Endodermal cell (in vitro differentiated cells): ENCODE results near the gene ADH1B. TPM values are rescaled to one million over a fixed set of nuclear protein-coding genes. Genes with fewer than 3 reads are reported as not detected.

Experiments
- DNase-seq: peaks from one replicate; pipeline ENCODE4 v3.0.0-alpha.2; 2017
- H3K27ac ChIP-seq: 2 replicates; pipeline ENCODE4 v1.5.1; 2013; ENCODE audit warnings: mild to moderate bottlenecking, low read depth, low read length, moderate library complexity
- H3K27me3 ChIP-seq: 2 replicates; pipeline ENCODE4 v1.6.1; 2013; ENCODE audit warnings: mild to moderate bottlenecking, low read length, moderate library complexity; ENCODE audit not compliant: insufficient read depth, control insufficient read depth, poor library complexity, severe bottlenecking
- H3K36me3 ChIP-seq: 2 replicates; pipeline ENCODE4 v1.7.0; 2013; ENCODE audit warnings: mild to moderate bottlenecking, low read length, moderate library complexity; ENCODE audit not compliant: control insufficient read depth, insufficient read depth
- H3K4me1 ChIP-seq: one replicate; pipeline ENCODE4 v1.7.0; 2013; ENCODE audit warnings: low read length; ENCODE audit not compliant: control insufficient read depth, insufficient read depth
- H3K4me3 ChIP-seq: 2 replicates; pipeline ENCODE4 v1.5.1; 2013; ENCODE audit warnings: mild to moderate bottlenecking, low read length, moderate library complexity
- H3K9ac ChIP-seq: 2 replicates; pipeline ENCODE4 v1.6.1; 2013; ENCODE audit warnings: mild to moderate bottlenecking, low read length, moderate library complexity; ENCODE audit not compliant: poor library complexity, severe bottlenecking; ENCODE audit errors: extremely low read depth
- H3K9me3 ChIP-seq: 2 replicates; pipeline ENCODE4 v1.6.1; 2013; ENCODE audit warnings: mild to moderate bottlenecking, low read length, moderate library complexity; ENCODE audit not compliant: control insufficient read depth
- H3K27ac Mint-ChIP-seq: 2 replicates; pipeline ENCODE4 v1.8.0; 2020; ENCODE audit warnings: mixed read lengths
- H3K27me3 Mint-ChIP-seq: 2 replicates; pipeline ENCODE4 v1.8.0; 2021; ENCODE audit warnings: mild to moderate bottlenecking, mixed read lengths; ENCODE audit not compliant: insufficient read depth
- H3K36me3 Mint-ChIP-seq: 2 replicates; pipeline ENCODE4 v1.8.0; 2020; ENCODE audit warnings: low read depth, mixed read lengths
- H3K4me1 Mint-ChIP-seq: 2 replicates; pipeline ENCODE4 v1.8.0; 2020; ENCODE audit warnings: mixed read lengths
- H3K4me3 Mint-ChIP-seq: 2 replicates; pipeline ENCODE4 v1.8.0; 2020; ENCODE audit warnings: mild to moderate bottlenecking, moderate library complexity, mixed read lengths
- H3K9me3 Mint-ChIP-seq: 2 replicates; pipeline ENCODE4 v1.8.0; 2020; ENCODE audit warnings: mild to moderate bottlenecking, mixed read lengths
- WGBS, 2 experiments: methylation state at CpG; one replicate each; pipeline versions ENCODE4 v1.1.5 to v1.1.7; 2013; ENCODE audit warnings: missing lambda C conversion rate in 2 of 2, mixed read lengths in 1 of 2; ENCODE audit not compliant: insufficient coverage in 1 of 2, insufficient read length in 1 of 2; 5-methylcytosine and 5-hydroxymethylcytosine counted together
- total RNA-seq, 2 donors: library from RNA; stranded (reverse); fragmentation: NEBNext Ultra II Directional in 1 of 2; extraction: Animal tissue kit (Norgen Biotek cat#: 25700) in 1 of 2; gene quantifications; 2 replicates in 1 of 2; 3 replicates in 1 of 2; pipeline ENCODE4 v1.2.1, GENCODE V29; 2021
- TF ChIP-seq, protein P1 (sequence below): fragments of 200-600 bp; sonication (generic); conservative IDR thresholded peaks from 2 replicates; pipeline ENCODE4 v1.5.0; 2021; ENCODE audit warnings: antibody characterized with exemption, mild to moderate bottlenecking

The ADH1B gene
- total RNA-seq, 2 donors from 2014 or later: not detected

GRCh38 chr4:99317354-99317753 lies 3.8 kb downstream of the ADH1B start:
- H3K36me3 ChIP-seq: no peaks in the 10 kb centered on the region
- Mint-ChIP-seq H3K36me3 (no peaks in the 10 kb centered on the region), H3K27me3 (peaks cover 9% of the 10 kb centered on the region), H3K4me1 (no peaks in the 10 kb centered on the region), H3K27ac (no peak overlapping the region), H3K9me3 (no peaks in the 10 kb centered on the region), H3K4me3 (no peak overlapping the region)
- no peaks in the 10 kb centered on the region for H3K9me3 ChIP-seq
- H3K4me1 ChIP-seq: no peaks in the 10 kb centered on the region
- WGBS, 2 experiments: 93 to 100% methylated on average over 1 to 3 of the region's 3 CpGs
- no peak overlapping the region for H3K9ac ChIP-seq
- H3K27ac ChIP-seq: no peak overlapping the region
- H3K27me3 ChIP-seq: peaks cover 12% of the 10 kb centered on the region
- TF ChIP-seq, protein P1, sequence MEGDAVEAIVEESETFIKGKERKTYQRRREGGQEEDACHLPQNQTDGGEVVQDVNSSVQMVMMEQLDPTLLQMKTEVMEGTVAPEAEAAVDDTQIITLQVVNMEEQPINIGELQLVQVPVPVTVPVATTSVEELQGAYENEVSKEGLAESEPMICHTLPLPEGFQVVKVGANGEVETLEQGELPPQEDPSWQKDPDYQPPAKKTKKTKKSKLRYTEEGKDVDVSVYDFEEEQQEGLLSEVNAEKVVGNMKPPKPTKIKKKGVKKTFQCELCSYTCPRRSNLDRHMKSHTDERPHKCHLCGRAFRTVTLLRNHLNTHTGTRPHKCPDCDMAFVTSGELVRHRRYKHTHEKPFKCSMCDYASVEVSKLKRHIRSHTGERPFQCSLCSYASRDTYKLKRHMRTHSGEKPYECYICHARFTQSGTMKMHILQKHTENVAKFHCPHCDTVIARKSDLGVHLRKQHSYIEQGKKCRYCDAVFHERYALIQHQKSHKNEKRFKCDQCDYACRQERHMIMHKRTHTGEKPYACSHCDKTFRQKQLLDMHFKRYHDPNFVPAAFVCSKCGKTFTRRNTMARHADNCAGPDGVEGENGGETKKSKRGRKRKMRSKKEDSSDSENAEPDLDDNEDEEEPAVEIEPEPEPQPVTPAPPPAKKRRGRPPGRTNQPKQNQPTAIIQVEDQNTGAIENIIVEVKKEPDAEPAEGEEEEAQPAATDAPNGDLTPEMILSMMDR: no peak
- no peak for DNase-seq
- no peak overlapping the region for H3K4me3 ChIP-seq

DNA sequence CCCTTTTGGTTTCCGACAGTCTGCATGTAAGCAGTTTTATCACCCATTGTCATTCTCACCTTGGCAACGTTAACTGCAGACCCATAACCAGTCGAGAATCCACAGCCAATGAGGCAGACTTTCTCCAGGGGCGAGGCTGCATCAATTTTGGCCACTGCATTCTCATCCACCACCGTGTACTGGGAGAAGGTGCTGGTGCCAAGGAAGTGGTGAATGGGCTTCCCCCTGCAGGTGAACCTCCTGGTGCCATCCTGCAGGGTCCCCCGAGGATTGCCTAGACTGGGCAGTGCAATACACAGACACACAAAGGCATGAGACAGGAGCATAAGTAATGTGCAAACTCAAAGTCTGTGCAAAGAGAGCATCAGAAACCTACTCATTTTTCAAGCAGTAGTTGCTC lies 5.4 kb downstream of the ADH1B start:
- H3K4me3 Mint-ChIP-seq: no peak overlapping the region
- H3K9ac ChIP-seq: no peak overlapping the region
- peaks cover 4% of the 10 kb centered on the region for H3K27me3 ChIP-seq
- no peak for DNase-seq
- TF ChIP-seq, protein P1: no peak
- no peaks in the 10 kb centered on the region for H3K9me3 Mint-ChIP-seq
- peaks cover 7% of the 10 kb centered on the region for H3K27me3 Mint-ChIP-seq
- H3K4me1 Mint-ChIP-seq: no peaks in the 10 kb centered on the region
- H3K4me1 ChIP-seq: no peaks in the 10 kb centered on the region
- H3K36me3 Mint-ChIP-seq: no peaks in the 10 kb centered on the region
- no peak overlapping the region for H3K27ac Mint-ChIP-seq
- no peaks in the 10 kb centered on the region for H3K9me3 ChIP-seq
- H3K36me3 ChIP-seq: no peaks in the 10 kb centered on the region
- WGBS, 2 experiments: 85 to 92% methylated on average over 3 to 6 of the region's 6 CpGs
- no peak overlapping the region for H3K4me3 ChIP-seq
- no peak overlapping the region for H3K27ac ChIP-seq

GRCh38 chr4:99314211-99314610 lies 7.0 kb downstream of the ADH1B start:
- H3K27ac ChIP-seq: no peak overlapping the region
- WGBS, 2 experiments: 88 to 95% methylated on average over 1 of the region's 1 CpG
- H3K36me3 Mint-ChIP-seq: no peaks in the 10 kb centered on the region
- peaks cover 7% of the 10 kb centered on the region for H3K27me3 Mint-ChIP-seq
- no peaks in the 10 kb centered on the region for H3K9me3 ChIP-seq
- TF ChIP-seq, protein P1: no peak
- no peak overlapping the region for H3K27ac Mint-ChIP-seq
- no peak overlapping the region for H3K9ac ChIP-seq
- H3K4me1 Mint-ChIP-seq: peaks cover 12% of the 10 kb centered on the region
- no peak overlapping the region for H3K4me3 ChIP-seq
- no peaks in the 10 kb centered on the region for H3K27me3 ChIP-seq
- no peak overlapping the region for H3K4me3 Mint-ChIP-seq
- H3K4me1 ChIP-seq: no peaks in the 10 kb centered on the region
- no peaks in the 10 kb centered on the region for H3K36me3 ChIP-seq
- H3K9me3 Mint-ChIP-seq: no peaks in the 10 kb centered on the region
- no peak for DNase-seq
